RPMI7951 (cell line): ENCODE measurements around the gene IRF3. TPM values are rescaled to one million over a fixed set of nuclear protein-coding genes. Genes with fewer than 3 reads are reported as not detected.
A peak's percentile ranks its signal among the peaks of the same experiment; 100 is the strongest.

Experiments
- DNase-seq: peaks from one replicate; pipeline ENCODE4 v3.0.0-alpha.2; 2012; ENCODE audit warnings: low read depth
- total RNA-seq: library from RNA; depleted of rRNA; stranded (reverse); fragments of >200 nt; shearing (Covaris generic); gene quantifications from 2 replicates; pipeline ENCODE4 v1.2.3, GENCODE V29; 2014

The IRF3 gene
- total RNA-seq, 1 experiment from 2014 or later = 58.4 TPM

DNA sequence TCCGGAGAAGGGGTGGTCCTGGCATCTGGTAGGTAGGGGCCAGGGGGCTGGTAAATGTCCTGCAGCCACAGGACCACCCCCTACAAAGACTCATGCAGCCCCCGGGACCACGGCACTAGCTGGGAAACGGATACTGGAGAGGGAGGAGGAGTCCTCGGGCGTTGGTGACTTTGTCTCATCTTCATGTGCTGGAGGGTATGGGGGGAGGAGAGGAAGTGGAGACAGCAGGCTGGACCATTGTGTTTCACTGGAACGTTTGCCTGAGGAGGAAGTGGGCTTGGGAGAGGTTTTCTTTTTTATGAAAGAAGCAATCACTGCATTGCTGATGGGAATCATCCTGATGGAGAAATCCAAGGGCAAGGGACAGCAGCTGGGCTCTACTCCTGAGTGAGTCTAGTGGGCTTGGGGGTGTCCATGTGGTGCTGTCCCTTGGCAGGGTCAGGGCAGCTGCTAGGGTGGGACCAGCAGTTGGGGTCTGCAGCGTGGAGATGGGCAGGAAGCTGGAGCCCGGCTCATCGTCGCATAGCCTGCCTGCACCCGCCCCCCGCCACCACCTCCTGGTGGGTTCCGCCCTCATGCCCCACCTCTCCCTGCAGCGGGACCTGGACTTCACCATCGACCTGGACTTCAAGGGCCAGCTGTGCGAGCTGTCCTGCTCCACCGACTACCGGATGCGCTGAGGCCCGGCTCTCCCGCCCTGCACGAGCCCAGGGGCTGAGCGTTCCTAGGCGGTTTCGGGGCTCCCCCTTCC is 22.1 kb upstream of the IRF3 start:
- DNase-seq = no peak

GRCh38 chr19:49687150-49687549 is 21.5 kb upstream of the IRF3 start:
- DNase-seq = no peak

DNA sequence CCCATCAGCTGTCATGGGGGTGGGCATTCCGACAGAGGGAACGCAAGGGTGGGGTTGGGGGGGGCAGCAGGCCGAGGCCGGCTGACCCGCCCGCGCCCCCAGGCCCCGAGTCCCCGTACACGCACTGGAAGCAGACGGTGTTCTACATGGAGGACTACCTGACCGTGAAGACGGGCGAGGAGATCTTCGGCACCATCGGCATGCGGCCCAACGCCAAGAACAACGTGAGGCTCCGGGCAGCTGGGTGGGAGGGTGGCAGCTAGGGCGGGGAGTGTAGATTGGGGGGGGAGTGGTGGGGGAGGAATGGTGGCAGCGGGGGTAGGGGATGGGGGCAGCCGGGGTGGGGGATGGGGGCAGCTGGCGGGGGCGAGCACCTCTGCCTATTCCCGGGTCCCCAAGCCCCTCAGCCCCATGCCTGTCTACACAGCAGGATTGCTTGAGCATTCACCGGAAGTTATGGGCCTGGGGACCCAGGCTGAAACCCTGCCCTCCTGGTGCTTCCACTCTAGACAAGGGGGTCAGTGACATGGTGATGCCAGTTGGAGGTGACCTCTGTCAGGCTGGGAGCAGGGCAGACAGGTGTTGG is 20.9 kb upstream of the IRF3 start:
- DNase-seq = no peak

DNA sequence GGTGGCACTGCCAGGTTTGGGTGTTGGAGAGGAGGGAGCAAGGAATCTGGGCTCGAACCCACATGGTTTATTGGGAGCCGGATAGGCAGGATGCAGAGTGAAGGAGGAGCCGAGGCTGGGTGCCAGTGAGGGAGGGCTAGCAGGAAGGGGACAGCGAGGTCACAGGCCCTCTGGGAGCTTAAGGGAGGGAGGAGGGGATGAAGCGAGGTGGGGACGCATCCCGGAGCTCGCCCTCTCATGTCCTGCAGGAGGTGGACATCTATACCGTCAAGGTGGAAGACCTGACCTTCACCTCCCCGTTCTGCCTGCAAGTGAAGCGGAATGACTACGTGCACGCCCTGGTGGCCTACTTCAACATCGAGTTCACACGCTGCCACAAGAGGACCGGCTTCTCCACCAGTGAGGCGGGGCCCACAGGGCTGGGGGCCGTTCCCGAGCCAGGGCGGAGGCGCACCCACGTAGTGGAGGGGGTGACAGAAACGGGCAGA is 20.2 kb upstream of the IRF3 start:
- DNase-seq = no peak

DNA sequence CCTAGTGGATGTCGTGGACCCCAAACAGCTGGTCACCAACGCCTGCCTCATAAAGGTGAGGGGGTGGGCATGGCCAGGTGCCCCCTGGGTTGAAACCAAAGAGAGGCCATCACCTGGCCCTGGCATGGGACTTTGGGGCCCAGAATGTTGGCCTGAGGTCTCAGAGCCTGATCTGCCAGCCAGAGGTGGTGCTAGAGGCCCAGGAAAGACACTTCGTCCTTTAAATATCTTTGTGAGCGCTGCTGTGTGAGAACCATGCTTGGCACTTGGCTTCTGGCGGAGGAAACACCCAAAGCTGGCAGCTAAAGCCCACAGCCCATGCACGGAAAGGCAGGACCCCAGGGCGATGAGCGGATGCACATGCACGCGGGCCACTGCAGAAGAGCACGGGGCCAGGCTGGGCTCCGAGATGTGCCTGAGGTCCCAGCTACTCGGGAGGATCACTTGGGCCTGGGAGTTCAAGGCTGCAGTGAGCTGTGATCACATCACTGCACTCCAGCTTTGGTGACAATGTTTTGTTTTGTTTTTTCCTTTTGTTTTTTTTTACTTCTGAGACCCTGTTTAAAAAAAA is 19.4 kb upstream of the IRF3 start:
- no peak for DNase-seq

DNA sequence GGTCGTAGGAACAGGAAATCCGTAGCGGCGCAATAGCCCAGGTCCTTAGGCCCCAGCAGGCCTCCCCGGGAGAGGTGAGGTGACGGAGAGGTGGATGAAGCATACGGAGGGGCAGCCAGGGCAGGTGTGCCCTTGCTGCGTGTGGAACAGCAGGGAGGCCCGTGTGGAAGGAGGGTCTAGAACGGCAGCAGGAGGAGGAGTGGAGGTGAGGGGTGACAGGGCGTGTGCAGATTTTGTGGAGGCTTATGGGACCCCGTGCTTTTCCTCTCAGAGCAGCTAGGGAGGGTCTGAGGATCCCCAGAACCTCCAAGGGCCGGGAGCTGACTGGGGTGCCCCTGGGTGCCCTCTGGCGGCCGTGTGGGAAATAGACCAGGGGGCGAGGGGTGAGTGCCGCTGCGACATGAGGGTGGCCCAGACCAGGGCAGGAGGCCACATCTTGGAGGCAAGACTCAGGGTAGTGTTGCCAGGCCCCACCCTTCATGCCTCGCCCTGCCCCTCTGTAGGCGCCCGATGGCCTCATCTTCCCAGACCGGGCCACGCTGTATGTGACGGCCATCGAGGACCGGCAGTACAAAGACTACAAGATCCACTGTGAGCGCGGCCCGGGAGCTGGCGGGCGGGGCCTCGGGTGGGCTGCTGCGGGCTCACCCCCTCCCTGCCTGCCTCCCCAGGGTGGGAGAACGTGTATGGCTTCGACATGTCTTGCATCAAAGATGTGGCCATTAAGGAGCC is 18.8 kb upstream of the IRF3 start:
- DNase-seq = no peak

- no peak for DNase-seq
Observed at GRCh38 chr19:49683814-49684250, 18.2 kb upstream of the IRF3 start.

GRCh38 chr19:49682274-49682673 is 16.6 kb upstream of the IRF3 start:
- DNase-seq = peak; percentile 50

DNA sequence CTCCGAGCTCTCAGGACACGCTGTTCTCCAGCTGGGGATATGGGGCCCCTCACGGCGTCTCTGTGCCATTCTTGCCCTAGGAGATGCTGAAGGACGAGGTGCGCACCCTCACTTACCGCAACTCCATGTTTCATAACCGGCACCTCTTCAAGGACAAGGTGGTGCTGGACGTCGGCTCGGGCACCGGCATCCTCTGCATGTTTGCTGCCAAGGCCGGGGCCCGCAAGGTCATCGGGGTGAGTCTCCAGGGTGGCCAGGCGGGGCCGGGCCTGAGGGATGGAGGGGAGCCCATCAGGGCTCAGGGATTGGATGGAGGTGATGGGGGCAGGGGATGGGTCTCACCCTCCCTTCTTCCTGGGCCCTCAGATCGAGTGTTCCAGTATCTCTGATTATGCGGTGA is 16.2 kb upstream of the IRF3 start:
- DNase-seq = no peak

DNA sequence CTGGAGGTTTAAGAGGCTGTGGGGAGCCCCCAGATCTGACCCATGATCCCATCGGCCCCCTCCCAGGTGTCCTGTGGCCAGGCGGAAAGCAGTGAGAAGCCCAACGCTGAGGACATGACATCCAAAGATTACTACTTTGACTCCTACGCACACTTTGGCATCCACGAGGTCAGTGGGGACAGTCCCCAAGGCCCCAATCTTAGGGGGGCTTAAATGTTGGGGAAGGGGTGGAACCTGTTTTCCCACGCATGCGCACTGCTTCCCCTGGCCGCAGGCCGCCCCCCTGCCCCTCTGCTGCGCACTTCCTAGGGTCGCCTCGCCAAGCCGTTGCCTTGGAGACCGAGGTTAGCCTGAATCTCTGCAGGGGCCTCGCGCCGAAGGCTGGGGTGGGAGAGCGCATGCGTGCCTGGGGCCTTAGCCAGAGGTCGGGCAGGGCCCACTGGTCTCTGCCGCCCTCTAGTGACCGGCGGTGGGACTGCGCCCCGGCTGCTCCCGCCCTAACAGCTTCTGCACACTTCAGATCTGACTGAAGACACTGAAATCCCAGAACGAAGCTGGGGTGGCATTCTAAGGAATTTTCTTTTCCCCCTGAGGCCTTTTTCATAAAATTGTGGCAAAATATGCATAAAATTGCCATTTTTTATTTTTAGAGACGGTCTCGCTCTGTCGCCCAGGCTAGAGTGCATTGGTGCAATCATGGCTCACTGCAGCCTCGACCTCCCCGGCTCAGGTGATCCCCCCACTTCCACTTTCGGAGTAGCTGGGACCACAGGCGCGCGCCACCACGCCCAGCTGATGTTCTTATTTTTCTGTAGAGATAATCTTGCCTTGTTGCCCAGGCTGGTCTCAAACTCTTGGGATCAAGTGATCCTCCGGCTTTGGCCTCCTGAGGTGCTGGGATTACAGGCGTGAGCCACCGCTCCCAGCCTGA is 15.0 kb upstream of the IRF3 start:
- DNase-seq = peak; percentile 76

DNA sequence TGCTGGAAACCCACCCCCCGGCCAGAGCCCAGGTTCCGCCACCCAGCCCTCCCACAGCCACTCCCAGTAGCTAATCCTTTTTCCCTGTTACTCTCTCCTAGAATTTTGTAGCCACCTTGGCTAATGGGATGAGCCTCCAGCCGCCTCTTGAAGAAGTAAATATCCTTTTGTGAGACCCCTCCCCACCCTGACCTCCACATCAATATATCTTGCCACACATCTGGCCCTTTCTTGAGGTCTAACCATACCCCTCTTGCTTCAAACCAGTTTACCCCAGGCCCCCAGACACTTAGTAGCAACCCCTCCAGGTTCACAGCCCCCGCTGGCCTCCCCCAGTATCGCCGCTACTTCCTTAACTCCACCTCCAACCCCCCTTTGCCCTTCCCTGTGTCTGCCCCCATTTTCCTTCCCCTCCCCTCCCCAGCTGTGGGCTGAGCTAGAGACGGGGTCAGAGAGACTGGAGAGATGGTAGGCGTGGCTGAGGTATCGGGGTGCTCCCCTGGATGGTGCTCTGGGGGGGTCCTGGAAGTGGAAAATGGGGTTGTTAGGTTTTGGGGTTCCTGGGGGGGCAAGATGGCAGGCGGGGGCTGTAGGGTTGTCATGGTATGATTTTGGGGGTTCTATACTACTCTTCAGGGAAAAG is 14.2 kb upstream of the IRF3 start:
- DNase-seq = no peak

GRCh38 chr19:49678985-49679770 is 13.5 kb upstream of the IRF3 start:
- DNase-seq = no peak

GRCh38 chr19:49677901-49678674 is 12.4 kb upstream of the IRF3 start:
- peak; percentile 71 for DNase-seq

- peak; percentile 23 for DNase-seq
Observed at GRCh38 chr19:49677231-49677900, 11.7 kb upstream of the IRF3 start, which contains the start of gene PRMT1. PRMT1 (plus strand) TSS chr19:49677271; CDS start chr19:49677281, 10 bp downstream.

DNA sequence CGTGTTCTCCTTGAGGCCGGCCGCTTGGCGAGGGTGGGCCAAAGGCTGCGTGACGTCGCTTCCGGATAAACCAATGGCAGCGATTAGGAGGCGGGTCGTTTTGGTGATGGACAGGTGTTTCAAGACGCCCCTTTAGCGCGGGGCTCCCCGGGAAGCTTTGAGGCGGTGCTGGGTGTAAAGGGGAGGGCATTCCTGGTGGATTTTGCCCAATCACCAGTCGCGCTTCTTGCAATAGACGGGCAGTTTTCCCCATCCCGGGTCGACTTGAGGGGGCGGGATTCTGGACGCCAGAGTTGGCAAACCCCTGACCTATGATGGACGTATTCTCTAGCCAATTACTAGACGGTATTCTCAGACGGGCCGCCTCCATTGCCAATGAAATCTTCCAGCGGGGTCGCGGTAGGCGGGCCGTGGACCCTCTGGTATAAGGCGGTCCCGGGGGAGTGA is 11.2 kb upstream of the IRF3 start:
- DNase-seq = peak; percentile 100

DNA sequence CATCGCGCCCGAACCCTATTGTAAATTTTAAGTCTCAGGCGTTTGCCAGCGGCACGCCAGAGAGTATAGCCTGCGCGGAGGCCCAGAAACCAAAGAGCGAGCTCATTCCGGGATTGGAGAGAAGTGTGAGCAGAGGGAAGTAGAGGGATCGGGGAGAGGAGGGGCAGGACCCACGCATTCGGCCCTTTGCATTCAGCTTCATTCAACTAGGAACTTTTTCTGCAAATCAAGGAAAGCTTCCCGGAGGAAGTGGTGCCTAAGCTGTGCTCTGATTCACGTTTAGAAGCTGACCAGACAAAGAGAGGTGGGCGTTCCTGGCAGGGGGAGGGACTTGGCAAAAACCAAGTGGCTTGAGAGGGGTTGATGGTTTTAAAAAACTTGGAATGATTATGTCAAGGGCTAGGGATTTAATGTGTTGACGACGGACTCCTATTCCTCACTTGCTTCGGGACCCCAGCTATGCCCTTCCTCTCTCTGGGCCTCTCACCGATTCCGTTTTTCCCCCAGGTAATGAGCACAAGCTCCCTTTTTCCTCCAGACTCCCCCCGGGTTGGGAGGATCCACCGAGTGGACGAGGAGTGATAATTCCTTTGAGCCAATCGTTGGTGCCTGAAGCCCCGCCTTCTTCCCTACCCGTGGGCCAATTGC is 10.6 kb upstream of the IRF3 start:
- peak; percentile 91 for DNase-seq

DNA sequence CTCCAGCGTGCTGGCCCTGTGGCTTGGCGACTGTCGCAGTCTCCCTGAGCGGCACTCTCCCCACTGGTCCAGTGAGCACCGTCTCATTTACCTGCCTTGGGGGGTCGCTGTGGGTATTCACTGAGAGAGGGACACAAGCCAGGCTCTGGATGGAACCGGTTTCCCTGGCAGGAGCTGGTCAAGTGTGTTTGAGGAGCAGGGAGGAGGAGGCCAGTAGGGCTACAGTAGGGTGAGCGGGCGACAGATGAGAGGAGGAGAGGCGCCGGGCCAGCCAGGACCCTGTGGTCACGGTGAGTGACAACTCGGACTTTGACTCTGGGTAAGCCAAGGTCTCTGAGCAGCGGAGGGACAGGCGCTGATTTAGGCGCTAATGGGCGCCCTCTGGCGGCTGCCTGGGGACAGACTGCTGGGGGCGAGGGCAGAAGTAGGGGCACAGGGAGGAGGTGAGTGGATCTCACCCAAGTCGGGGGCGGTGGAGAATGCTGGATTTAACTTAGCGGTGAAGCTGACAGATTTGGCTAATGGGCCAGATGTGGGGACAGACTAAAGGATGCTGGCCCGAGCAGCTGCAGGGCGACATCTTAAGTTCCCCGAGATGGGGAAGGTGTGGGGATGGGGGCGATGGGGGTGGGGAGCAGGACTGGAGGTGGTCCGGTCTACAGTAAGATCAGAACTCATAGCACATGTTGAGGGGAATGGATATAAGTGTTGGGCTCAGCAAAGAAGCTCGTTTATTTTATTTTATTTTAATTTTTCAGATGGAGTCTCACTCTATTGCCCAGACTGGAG is 6.7 kb upstream of the IRF3 start:
- peak; percentile 63 for DNase-seq
